ENCODE data around the gene RCC1.

DNA sequence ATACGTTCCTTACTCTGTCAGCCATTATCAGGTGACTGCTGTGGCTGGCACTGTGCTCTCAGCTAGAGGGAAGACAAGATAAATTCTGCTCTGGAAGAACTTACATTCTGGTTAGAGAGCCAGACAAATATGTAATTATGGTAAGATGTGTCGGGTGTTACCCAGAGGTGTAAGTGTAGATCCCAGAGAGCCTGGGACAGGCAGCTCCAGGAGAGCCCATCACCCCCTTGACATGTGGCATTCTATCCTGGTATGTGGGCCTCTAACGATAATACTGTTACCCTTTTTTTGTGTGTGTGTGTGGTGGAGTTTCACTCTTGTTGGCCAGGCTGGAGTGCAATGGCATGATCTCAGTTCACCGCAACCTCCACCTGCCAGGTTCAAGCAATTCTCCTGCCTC is 66.1 kb downstream of the RCC1 start:
- no peak for TF ChIP-seq BHLHE40 (IDR thresholded peaks at IDR 0.05; ENCODE audit: borderline replicate concordance)
- TF ChIP-seq SP1 (IDR thresholded peaks at IDR 0.05) = no peak
- no peak for TF ChIP-seq SUZ12 (IDR thresholded peaks at IDR 0.05)

Measured in HEK293T (cell line).